Osteocyte (in vitro differentiated cells): ENCODE data around the gene LTBP3. TPM values are rescaled to one million over a fixed set of nuclear protein-coding genes. Genes with fewer than 3 reads are reported as not detected.

Source experiments
- DNase-seq: peaks from one replicate; pipeline ENCODE4 v3.0.0; 2021; ENCODE audit warnings: mixed read lengths; ENCODE audit not compliant: unreplicated experiment; ENCODE audit errors: extremely low spot score
- H3K27ac Mint-ChIP-seq: one replicate; pipeline ENCODE4 v1.8.0; 2021; ENCODE audit warnings: mild to moderate bottlenecking, mixed read lengths; ENCODE audit not compliant: unreplicated experiment
- H3K27me3 Mint-ChIP-seq: one replicate; pipeline ENCODE4 v1.8.0; 2021; ENCODE audit warnings: mixed read lengths; ENCODE audit not compliant: unreplicated experiment
- H3K36me3 Mint-ChIP-seq: one replicate; pipeline ENCODE4 v1.8.0; 2021; ENCODE audit warnings: mixed read lengths; ENCODE audit not compliant: unreplicated experiment
- H3K4me1 Mint-ChIP-seq: one replicate; pipeline ENCODE4 v1.8.0; 2021; ENCODE audit warnings: mixed read lengths; ENCODE audit not compliant: unreplicated experiment
- H3K4me3 Mint-ChIP-seq: one replicate; pipeline ENCODE4 v1.8.0; 2021; ENCODE audit warnings: mild to moderate bottlenecking, moderate library complexity, mixed read lengths; ENCODE audit not compliant: unreplicated experiment
- H3K9me3 Mint-ChIP-seq: one replicate; pipeline ENCODE4 v1.8.0; 2021; ENCODE audit warnings: mixed read lengths; ENCODE audit not compliant: unreplicated experiment
- total RNA-seq: library from RNA; stranded (reverse); gene quantifications from 2 replicates; pipeline ENCODE4 v1.2.1, GENCODE V29; 2021
- TF ChIP-seq, protein P1 (sequence below): fragments of 200-600 bp; sonication (generic); IDR thresholded peaks from 2 replicates; pipeline ENCODE4 v1.5.0; 2021; ENCODE audit warnings: antibody characterized with exemption, mild to moderate bottlenecking, moderate library complexity

LTBP3 gene
- total RNA-seq, 1 donor from 2014 or later, result 256 TPM

DNA sequence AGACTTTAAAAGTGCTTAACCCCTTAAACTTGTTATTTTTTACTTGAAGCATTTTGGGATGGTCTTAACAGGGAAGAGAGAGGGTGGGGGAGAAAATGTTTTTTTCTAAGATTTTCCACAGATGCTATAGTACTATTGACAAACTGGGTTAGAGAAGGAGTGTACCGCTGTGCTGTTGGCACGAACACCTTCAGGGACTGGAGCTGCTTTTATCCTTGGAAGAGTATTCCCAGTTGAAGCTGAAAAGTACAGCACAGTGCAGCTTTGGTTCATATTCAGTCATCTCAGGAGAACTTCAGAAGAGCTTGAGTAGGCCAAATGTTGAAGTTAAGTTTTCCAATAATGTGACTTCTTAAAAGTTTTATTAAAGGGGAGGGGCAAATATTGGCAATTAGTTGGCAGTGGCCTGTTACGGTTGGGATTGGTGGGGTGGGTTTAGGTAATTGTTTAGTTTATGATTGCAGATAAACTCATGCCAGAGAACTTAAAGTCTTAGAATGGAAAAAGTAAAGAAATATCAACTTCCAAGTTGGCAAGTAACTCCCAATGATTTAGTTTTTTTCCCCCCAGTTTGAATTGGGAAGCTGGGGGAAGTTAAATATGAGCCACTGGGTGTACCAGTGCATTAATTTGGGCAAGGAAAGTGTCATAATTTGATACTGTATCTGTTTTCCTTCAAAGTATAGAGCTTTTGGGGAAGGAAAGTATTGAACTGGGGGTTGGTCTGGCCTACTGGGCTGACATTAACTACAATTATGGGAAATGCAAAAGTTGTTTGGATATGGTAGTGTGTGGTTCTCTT is 56.5 kb downstream of the LTBP3 start:
- DNase-seq, result no peak
- H3K36me3 Mint-ChIP-seq, result no peaks in the 10 kb centered on the region
- H3K4me1 Mint-ChIP-seq, result peaks cover 16% of the 10 kb centered on the region
- H3K27me3 Mint-ChIP-seq, result no peaks in the 10 kb centered on the region
- H3K27ac Mint-ChIP-seq, result no peak overlapping the region
- H3K9me3 Mint-ChIP-seq, result no peaks in the 10 kb centered on the region
- TF ChIP-seq, protein P1, sequence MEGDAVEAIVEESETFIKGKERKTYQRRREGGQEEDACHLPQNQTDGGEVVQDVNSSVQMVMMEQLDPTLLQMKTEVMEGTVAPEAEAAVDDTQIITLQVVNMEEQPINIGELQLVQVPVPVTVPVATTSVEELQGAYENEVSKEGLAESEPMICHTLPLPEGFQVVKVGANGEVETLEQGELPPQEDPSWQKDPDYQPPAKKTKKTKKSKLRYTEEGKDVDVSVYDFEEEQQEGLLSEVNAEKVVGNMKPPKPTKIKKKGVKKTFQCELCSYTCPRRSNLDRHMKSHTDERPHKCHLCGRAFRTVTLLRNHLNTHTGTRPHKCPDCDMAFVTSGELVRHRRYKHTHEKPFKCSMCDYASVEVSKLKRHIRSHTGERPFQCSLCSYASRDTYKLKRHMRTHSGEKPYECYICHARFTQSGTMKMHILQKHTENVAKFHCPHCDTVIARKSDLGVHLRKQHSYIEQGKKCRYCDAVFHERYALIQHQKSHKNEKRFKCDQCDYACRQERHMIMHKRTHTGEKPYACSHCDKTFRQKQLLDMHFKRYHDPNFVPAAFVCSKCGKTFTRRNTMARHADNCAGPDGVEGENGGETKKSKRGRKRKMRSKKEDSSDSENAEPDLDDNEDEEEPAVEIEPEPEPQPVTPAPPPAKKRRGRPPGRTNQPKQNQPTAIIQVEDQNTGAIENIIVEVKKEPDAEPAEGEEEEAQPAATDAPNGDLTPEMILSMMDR, result no peak
- H3K4me3 Mint-ChIP-seq, result no peak overlapping the region

DNA sequence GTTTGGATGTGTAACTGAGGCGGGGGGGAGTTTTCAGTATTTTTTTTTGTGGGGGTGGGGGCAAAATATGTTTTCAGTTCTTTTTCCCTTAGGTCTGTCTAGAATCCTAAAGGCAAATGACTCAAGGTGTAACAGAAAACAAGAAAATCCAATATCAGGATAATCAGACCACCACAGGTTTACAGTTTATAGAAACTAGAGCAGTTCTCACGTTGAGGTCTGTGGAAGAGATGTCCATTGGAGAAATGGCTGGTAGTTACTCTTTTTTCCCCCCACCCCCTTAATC is 57.0 kb downstream of the LTBP3 start:
- no peaks in the 10 kb centered on the region for H3K36me3 Mint-ChIP-seq
- no peaks in the 10 kb centered on the region for H3K27me3 Mint-ChIP-seq
- peaks cover 16% of the 10 kb centered on the region for H3K4me1 Mint-ChIP-seq
- TF ChIP-seq, protein P1, result no peak
- H3K9me3 Mint-ChIP-seq, result no peaks in the 10 kb centered on the region
- no peak overlapping the region for H3K4me3 Mint-ChIP-seq
- DNase-seq, result no peak
- no peak overlapping the region for H3K27ac Mint-ChIP-seq

DNA sequence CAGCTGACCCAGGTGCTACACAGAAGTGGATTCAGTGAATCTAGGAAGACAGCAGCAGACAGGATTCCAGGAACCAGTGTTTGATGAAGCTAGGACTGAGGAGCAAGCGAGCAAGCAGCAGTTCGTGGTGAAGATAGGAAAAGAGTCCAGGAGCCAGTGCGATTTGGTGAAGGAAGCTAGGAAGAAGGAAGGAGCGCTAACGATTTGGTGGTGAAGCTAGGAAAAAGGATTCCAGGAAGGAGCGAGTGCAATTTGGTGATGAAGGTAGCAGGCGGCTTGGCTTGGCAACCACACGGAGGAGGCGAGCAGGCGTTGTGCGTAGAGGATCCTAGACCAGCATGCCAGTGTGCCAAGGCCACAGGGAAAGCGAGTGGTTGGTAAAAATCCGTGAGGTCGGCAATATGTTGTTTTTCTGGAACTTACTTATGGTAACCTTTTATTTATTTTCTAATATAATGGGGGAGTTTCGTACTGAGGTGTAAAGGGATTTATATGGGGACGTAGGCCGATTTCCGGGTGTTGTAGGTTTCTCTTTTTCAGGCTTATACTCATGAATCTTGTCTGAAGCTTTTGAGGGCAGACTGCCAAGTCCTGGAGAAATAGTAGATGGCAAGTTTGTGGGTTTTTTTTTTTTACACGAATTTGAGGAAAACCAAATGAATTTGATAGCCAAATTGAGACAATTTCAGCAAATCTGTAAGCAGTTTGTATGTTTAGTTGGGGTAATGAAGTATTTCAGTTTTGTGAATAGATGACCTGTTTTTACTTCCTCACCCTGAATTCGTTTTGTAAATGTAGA is 57.6 kb downstream of the LTBP3 start:
- H3K4me3 Mint-ChIP-seq, result no peak overlapping the region
- no peak for DNase-seq
- no peaks in the 10 kb centered on the region for H3K27me3 Mint-ChIP-seq
- H3K36me3 Mint-ChIP-seq, result no peaks in the 10 kb centered on the region
- TF ChIP-seq, protein P1, result no peak
- H3K4me1 Mint-ChIP-seq, result peaks cover 17% of the 10 kb centered on the region
- H3K9me3 Mint-ChIP-seq, result no peaks in the 10 kb centered on the region
- no peak overlapping the region for H3K27ac Mint-ChIP-seq

DNA sequence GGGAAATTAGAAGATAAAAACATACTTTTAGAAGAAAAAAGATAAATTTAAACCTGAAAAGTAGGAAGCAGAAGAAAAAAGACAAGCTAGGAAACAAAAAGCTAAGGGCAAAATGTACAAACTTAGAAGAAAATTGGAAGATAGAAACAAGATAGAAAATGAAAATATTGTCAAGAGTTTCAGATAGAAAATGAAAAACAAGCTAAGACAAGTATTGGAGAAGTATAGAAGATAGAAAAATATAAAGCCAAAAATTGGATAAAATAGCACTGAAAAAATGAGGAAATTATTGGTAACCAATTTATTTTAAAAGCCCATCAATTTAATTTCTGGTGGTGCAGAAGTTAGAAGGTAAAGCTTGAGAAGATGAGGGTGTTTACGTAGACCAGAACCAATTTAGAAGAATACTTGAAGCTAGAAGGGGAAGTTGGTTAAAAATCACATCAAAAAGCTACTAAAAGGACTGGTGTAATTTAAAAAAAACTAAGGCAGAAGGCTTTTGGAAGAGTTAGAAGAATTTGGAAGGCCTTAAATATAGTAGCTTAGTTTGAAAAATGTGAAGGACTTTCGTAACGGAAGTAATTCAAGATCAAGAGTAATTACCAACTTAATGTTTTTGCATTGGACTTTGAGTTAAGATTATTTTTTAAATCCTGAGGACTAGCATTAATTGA is 58.3 kb downstream of the LTBP3 start:
- Mint-ChIP-seq H3K4me3 (no peak overlapping the region), H3K36me3 (no peaks in the 10 kb centered on the region), H3K27ac (no peak overlapping the region), H3K9me3 (no peaks in the 10 kb centered on the region), H3K27me3 (no peaks in the 10 kb centered on the region), H3K4me1 (peaks cover 18% of the 10 kb centered on the region)
- TF ChIP-seq, protein P1, result no peak
- DNase-seq, result no peak
